DND-41 (cell line): Measurements from ENCODE around the gene SPINK14.

Experiments used
- EZH2 ChIP-seq: IDR thresholded peaks from 3 replicates; pipeline ENCODE4 v1.6.1; 2012; ENCODE audit warnings: borderline replicate concordance, low read depth, mild to moderate bottlenecking, moderate library complexity, low read length, inconsistent platforms; ENCODE audit not compliant: severe bottlenecking
- TF ChIP-seq, protein P1 (sequence below): IDR thresholded peaks from 2 replicates; pipeline ENCODE4 v1.5.1; 2012; ENCODE audit warnings: borderline replicate concordance, low read length, moderate library complexity, mild to moderate bottlenecking; ENCODE audit not compliant: poor library complexity, severe bottlenecking; ENCODE audit errors: extremely low read depth

- TF ChIP-seq, protein P1, sequence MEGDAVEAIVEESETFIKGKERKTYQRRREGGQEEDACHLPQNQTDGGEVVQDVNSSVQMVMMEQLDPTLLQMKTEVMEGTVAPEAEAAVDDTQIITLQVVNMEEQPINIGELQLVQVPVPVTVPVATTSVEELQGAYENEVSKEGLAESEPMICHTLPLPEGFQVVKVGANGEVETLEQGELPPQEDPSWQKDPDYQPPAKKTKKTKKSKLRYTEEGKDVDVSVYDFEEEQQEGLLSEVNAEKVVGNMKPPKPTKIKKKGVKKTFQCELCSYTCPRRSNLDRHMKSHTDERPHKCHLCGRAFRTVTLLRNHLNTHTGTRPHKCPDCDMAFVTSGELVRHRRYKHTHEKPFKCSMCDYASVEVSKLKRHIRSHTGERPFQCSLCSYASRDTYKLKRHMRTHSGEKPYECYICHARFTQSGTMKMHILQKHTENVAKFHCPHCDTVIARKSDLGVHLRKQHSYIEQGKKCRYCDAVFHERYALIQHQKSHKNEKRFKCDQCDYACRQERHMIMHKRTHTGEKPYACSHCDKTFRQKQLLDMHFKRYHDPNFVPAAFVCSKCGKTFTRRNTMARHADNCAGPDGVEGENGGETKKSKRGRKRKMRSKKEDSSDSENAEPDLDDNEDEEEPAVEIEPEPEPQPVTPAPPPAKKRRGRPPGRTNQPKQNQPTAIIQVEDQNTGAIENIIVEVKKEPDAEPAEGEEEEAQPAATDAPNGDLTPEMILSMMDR: no peak
- no peak for TF ChIP-seq EZH2
Measured at GRCh38 chr5:148151872-148152271, 16.5 kb upstream of the SPINK14 start.
